ENCODE data around the gene HSP90AA1. TPM values are rescaled to one million over a fixed set of nuclear protein-coding genes. Genes with fewer than 3 reads are reported as not detected.
A peak's percentile ranks its signal among the peaks of the same experiment; 100 is the strongest.

The HSP90AA1 gene
- total RNA-seq, 2 donors from 2014 or later, result 197 to 251 TPM

DNA sequence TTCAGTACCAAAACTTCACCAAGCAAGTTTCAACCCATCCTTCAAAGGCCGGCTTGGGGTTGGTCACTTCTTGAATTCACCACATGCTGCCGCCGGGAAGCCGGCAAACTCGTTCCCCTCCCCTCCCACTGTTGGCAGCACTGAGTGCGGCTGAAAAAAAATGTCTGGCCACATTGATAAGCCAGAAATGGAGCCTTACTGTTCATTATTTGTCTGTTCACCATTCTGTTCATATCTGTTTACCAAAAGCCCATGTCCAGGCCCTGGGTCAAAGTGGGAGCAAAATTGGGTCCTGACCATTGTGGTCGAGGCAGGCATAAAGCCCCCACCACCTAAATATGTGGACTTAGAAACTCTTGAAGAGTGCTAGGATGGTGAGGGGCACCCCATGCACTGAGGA is 7.3 kb upstream of the HSP90AA1 start:
- Histone ChIP-seq H3K36me3 (replicated peaks in 1 of 2; ENCODE audit: insufficient read depth in 1 of 2, low read depth in 2 of 2) (no peaks in the 10 kb centered on the region), H3K9me3 (no peaks in the 10 kb centered on the region), H3K4me3 (no peak overlapping the region), H3K27me3 (no peaks in the 10 kb centered on the region), H3K4me1 (peaks cover 4% of the 10 kb centered on the region), H3K27ac (no peak overlapping the region)
- intact Hi-C loops (cut with DNase I), result no loop called here
- TF ChIP-seq POLR2A (IDR thresholded peaks at IDR 0.05) (no peak), CTCF (IDR thresholded peaks at IDR 0.05) (peak in 1 of 7 experiments; percentile 3)
- no peak for DNase-seq
- 39 to 44% methylated on average over 7 of the region's 7 CpGs for WGBS, 2 donors
- no peak for ATAC-seq

- H3K9me3 ChIP-seq, result no peaks in the 10 kb centered on the region
- no peak for DNase-seq
- no peaks in the 10 kb centered on the region for H3K27me3 ChIP-seq
- H3K4me1 ChIP-seq, result peaks cover 12% of the 10 kb centered on the region
- ATAC-seq, result no peak
- H3K4me3 ChIP-seq, result no peak overlapping the region
- no peaks in the 10 kb centered on the region for H3K36me3 ChIP-seq (replicated peaks in 1 of 2; ENCODE audit: insufficient read depth in 1 of 2, low read depth in 2 of 2)
- WGBS, 2 donors, result 89% methylated on average over 9 to 10 of the region's 10 CpGs
- intact Hi-C loops (cut with DNase I), result no loop called here
- no peak overlapping the region for H3K27ac ChIP-seq
- TF ChIP-seq CTCF (IDR thresholded peaks at IDR 0.05) (no peak), POLR2A (IDR thresholded peaks at IDR 0.05) (no peak)
These were observed 6.0 kb upstream of the HSP90AA1 start for GRCh38 chr14:102092806-102093205.

DNA sequence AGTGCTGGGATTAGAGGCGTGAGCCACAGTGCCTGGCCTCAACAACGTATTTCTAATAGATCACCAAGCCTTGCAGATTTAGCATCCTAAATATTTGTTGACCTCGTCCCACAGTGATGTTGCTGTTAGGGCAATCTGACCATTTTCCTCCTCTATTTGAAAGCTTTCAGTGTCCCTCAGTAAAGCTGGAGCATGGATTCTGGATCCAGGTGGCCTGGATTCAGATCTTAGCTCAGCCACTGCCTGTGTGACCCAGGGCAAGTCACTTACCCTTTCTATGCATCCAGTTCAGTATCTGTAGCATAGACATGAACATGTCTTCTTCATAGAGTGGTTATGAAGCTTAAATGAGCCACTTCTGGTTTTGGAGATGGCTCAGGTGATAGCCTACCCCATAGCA is 3.9 kb upstream of the HSP90AA1 start:
- no peaks in the 10 kb centered on the region for H3K36me3 ChIP-seq (replicated peaks in 1 of 2; ENCODE audit: insufficient read depth in 1 of 2, low read depth in 2 of 2)
- H3K9me3 ChIP-seq, result no peaks in the 10 kb centered on the region
- H3K4me1 ChIP-seq, result peaks cover 10% of the 10 kb centered on the region
- H3K27me3 ChIP-seq, result no peaks in the 10 kb centered on the region
- TF ChIP-seq POLR2A (IDR thresholded peaks at IDR 0.05) (no peak), CTCF (IDR thresholded peaks at IDR 0.05) (no peak)
- no peak overlapping the region for H3K27ac ChIP-seq
- no peak for DNase-seq
- WGBS, 2 donors, result 87 to 92% methylated on average over 3 of the region's 3 CpGs
- no peak for ATAC-seq
- H3K4me3 ChIP-seq, result no peak overlapping the region
- intact Hi-C loops (cut with DNase I), result no loop called here

GRCh38 chr14:102089621-102090343 is 2.9 kb upstream of the HSP90AA1 start:
- no peaks in the 10 kb centered on the region for H3K9me3 ChIP-seq
- no peak for DNase-seq
- H3K36me3 ChIP-seq (replicated peaks in 1 of 2; ENCODE audit: insufficient read depth in 1 of 2, low read depth in 2 of 2), result peaks cover under 1 to 3% of the 10 kb centered on the region in 2 donors
- 90 to 93% methylated on average over 11 of the region's 11 CpGs for WGBS, 2 donors
- H3K27ac ChIP-seq, result no peak overlapping the region
- no peak for ATAC-seq
- H3K4me1 ChIP-seq, result peaks cover 19% of the 10 kb centered on the region
- intact Hi-C loops (cut with DNase I), result no loop called here
- no peaks in the 10 kb centered on the region for H3K27me3 ChIP-seq
- no peak overlapping the region for H3K4me3 ChIP-seq
- TF ChIP-seq POLR2A (IDR thresholded peaks at IDR 0.05) (no peak), CTCF (IDR thresholded peaks at IDR 0.05) (no peak)

Data from body of pancreas (tissue), 4 donors.